Liver (tissue), 9 donors: Measurements from ENCODE around the gene GTF2H3. TPM values are rescaled to one million over a fixed set of nuclear protein-coding genes. Genes with fewer than 3 reads are reported as not detected.
A peak's percentile ranks its signal among the peaks of the same experiment; 100 is the strongest.

ENCODE experiments used
- DNase-seq: peaks from one replicate; pipeline ENCODE4 v3.0.0-alpha.2; 2017; ENCODE audit warnings: low spot score
- H3K27ac ChIP-seq, 2 donors: one replicate each; pipeline ENCODE4 v1.7.0; 2013; ENCODE audit warnings: inconsistent platforms in 2 of 2, low read length in 2 of 2, control low read depth in 1 of 2, low read depth in 1 of 2, mild to moderate bottlenecking in 1 of 2
- H3K27me3 ChIP-seq, 4 donors: one replicate each; pipeline versions ENCODE4 v1.6.1 to v1.7.0; 2013; ENCODE audit warnings: low read length in 3 of 4, inconsistent platforms in 1 of 4, mild to moderate bottlenecking in 1 of 4, moderate library complexity in 1 of 4; ENCODE audit not compliant: control insufficient read depth in 4 of 4, insufficient read depth in 4 of 4
- H3K36me3 ChIP-seq, 4 donors: one replicate each; pipeline versions ENCODE4 v1.6.1 to v1.7.0; 2013; ENCODE audit warnings: low read length in 3 of 4, mild to moderate bottlenecking in 3 of 4, low read depth in 1 of 4, moderate library complexity in 1 of 4; ENCODE audit not compliant: control insufficient read depth in 4 of 4, insufficient read depth in 3 of 4
- H3K4me1 ChIP-seq, 4 donors: one replicate each; pipeline versions ENCODE4 v1.6.1 to v1.7.0; 2013; ENCODE audit warnings: low read length in 3 of 4, mild to moderate bottlenecking in 3 of 4, moderate library complexity in 1 of 4; ENCODE audit not compliant: control insufficient read depth in 4 of 4, insufficient read depth in 4 of 4
- H3K4me3 ChIP-seq, 3 donors: one replicate each; pipeline versions ENCODE4 v1.6.1 to v1.7.0; 2013; ENCODE audit warnings: low read length in 3 of 3, control low read depth in 1 of 3, low read depth in 1 of 3, mild to moderate bottlenecking in 1 of 3
- H3K9ac ChIP-seq, 2 donors: one replicate each; pipeline ENCODE4 v1.7.0; 2013; ENCODE audit warnings: low read length in 2 of 2, mild to moderate bottlenecking in 2 of 2, moderate library complexity in 2 of 2, control low read depth in 1 of 2, low read depth in 1 of 2
- H3K9me3 ChIP-seq, 4 donors: one replicate each; pipeline versions ENCODE4 v1.6.1 to v1.7.0; 2013; ENCODE audit warnings: low read length in 3 of 4; ENCODE audit not compliant: control insufficient read depth in 4 of 4
- ATF3 ChIP-seq: IDR thresholded peaks from 2 replicates; pipeline ENCODE4 v1.6.1; 2016; ENCODE audit warnings: antibody characterized with exemption
- CTCF ChIP-seq: fragments of 150-350 bp; IDR thresholded peaks from 2 replicates; pipeline ENCODE4 v1.5.1; 2017; ENCODE audit warnings: improper control_type of control experiment, low read depth, low read length; ENCODE audit not compliant: missing input control
- EGR1 ChIP-seq, 2 donors: IDR thresholded peaks; 2 replicates each; pipeline ENCODE4 v1.6.1; 2016 to 2018; ENCODE audit warnings: antibody characterized with exemption in 2 of 2, low read depth in 2 of 2
- FOXA1 ChIP-seq: IDR thresholded peaks from 2 replicates; pipeline ENCODE4 v1.6.1; 2016; ENCODE audit warnings: antibody characterized with exemption
- FOXA2 ChIP-seq: IDR thresholded peaks from 2 replicates; pipeline ENCODE4 v1.6.1; 2016; ENCODE audit warnings: antibody characterized with exemption
- GABPA ChIP-seq, 2 donors: IDR thresholded peaks in 1 of 2; conservative IDR thresholded peaks in 1 of 2; 2 replicates each; pipeline ENCODE4 v1.6.1; 2016; ENCODE audit warnings: antibody characterized with exemption in 2 of 2, mild to moderate bottlenecking in 1 of 2, moderate library complexity in 1 of 2
- HNF4A ChIP-seq, 2 donors: conservative IDR thresholded peaks; 2 replicates each; pipeline ENCODE4 v1.6.1; 2016; ENCODE audit warnings: antibody characterized with exemption in 2 of 2, mild to moderate bottlenecking in 2 of 2
- HNF4G ChIP-seq: IDR thresholded peaks from 2 replicates; pipeline ENCODE4 v1.6.1; 2016; ENCODE audit warnings: antibody characterized with exemption
- JUND ChIP-seq, 2 donors: IDR thresholded peaks; 2 replicates each; pipeline ENCODE4 v1.6.1; 2016; ENCODE audit warnings: antibody characterized with exemption in 2 of 2
- MAX ChIP-seq: IDR thresholded peaks from 2 replicates; pipeline ENCODE4 v1.6.1; 2016; ENCODE audit warnings: antibody characterized with exemption
- NR2F2 ChIP-seq: IDR thresholded peaks from 2 replicates; pipeline ENCODE4 v1.6.1; 2016; ENCODE audit warnings: antibody characterized with exemption
- RAD21 ChIP-seq, 2 donors: IDR thresholded peaks; 2 replicates each; pipeline ENCODE4 v1.6.1; 2016; ENCODE audit warnings: antibody characterized with exemption in 2 of 2, mild to moderate bottlenecking in 2 of 2
- REST ChIP-seq: IDR thresholded peaks from 2 replicates; pipeline ENCODE4 v1.6.1; 2016; ENCODE audit warnings: antibody characterized with exemption, mild to moderate bottlenecking
- RXRA ChIP-seq, 2 donors: IDR thresholded peaks; 2 replicates each; pipeline ENCODE4 v1.6.1; 2017 to 2018; ENCODE audit warnings: antibody characterized with exemption in 2 of 2, mild to moderate bottlenecking in 1 of 2
- SP1 ChIP-seq: IDR thresholded peaks from 2 replicates; pipeline ENCODE4 v1.6.1; 2018; ENCODE audit warnings: antibody characterized with exemption, mild to moderate bottlenecking
- TAF1 ChIP-seq: conservative IDR thresholded peaks from 2 replicates; pipeline ENCODE4 v1.6.1; 2016; ENCODE audit warnings: antibody characterized with exemption, mild to moderate bottlenecking
- YY1 ChIP-seq: IDR thresholded peaks from 2 replicates; pipeline ENCODE4 v1.6.1; 2016; ENCODE audit warnings: antibody characterized with exemption, mild to moderate bottlenecking
- ZBTB33 ChIP-seq: IDR thresholded peaks from 2 replicates; pipeline ENCODE4 v1.6.1; 2016; ENCODE audit warnings: antibody characterized with exemption
- WGBS: extraction: QIAGEN DNeasy Blood & Tissue Kit; methylation state at CpG from one replicate; pipeline ENCODE4 v1.1.7; 2013; 5-methylcytosine and 5-hydroxymethylcytosine counted together
- polyA plus RNA-seq, 2 donors: library from polyadenylated mRNA; stranded (reverse) in 1 of 2; unstranded in 1 of 2; fragments of 200-250 nt in 1 of 2; fragments of >200 nt in 1 of 2; fragmentation: Nextera tagmentation in 1 of 2; extraction: Ambion mirVana in 1 of 2; gene quantifications; one replicate each; pipeline versions ENCODE4 v1.2.1 to v1.2.3, GENCODE V29; 2013 to 2015
- total RNA-seq, 2 donors: library from RNA; depleted of rRNA; stranded (reverse); fragments of >200 nt; gene quantifications; one replicate each; pipeline ENCODE4 v1.2.3, GENCODE V29; 2014
- donor health status: healthy.
- donor health status: healthy.
- donor health status: healthy.
- donor health status: healthy.
- donor health status: healthy.

Gene GTF2H3
- total and polyA plus RNA-seq, 4 donors: 5.8 to 18.3 (median 13.2) TPM

- Histone ChIP-seq H3K4me1 (peaks cover 0 to 17% (median 11%) of the 10 kb centered on the region in 4 donors), H3K27me3 (no peaks in the 10 kb centered on the region), H3K9ac (peak within 1 kb of the TSS; percentile 68 to 94), H3K36me3 (peaks cover 0 to 32% (median 22%) of the 10 kb centered on the region in 4 donors), H3K9me3 (no peaks in the 10 kb centered on the region), H3K27ac (peak within 1 kb of the TSS; percentile 85 to 90), H3K4me3 (peak within 1 kb of the TSS; percentile 97 to 98 (median 98))
- under 1% methylated on average over 81 of the region's 81 CpGs for WGBS
- DNase-seq: peak; percentile 87
- TF ChIP-seq ATF3 (no peak), FOXA1 (no peak), JUND (IDR thresholded peaks at IDR 0.05) (no peak), HNF4G (no peak), RXRA (IDR thresholded peaks at IDR 0.05) (no peak), TAF1 (no peak), HNF4A (conservative IDR thresholded peaks at IDR 0.05) (peak; percentile 17 to 33), SP1 (peak; percentile 12), ZBTB33 (no peak), RAD21 (IDR thresholded peaks at IDR 0.05) (peak; percentile 68 to 72), CTCF (peak; percentile 26), FOXA2 (no peak), NR2F2 (no peak), REST (no peak), YY1 (peak; percentile 86), EGR1 (IDR thresholded peaks at IDR 0.05; ENCODE audit: low read depth in 2 of 2) (no peak), GABPA (IDR thresholded peaks at IDR 0.05 in 1 of 2, conservative IDR thresholded peaks at IDR 0.05 in 1 of 2) (peak; percentile 92 to 98), MAX (no peak)
Measured at GRCh38 chr12:123601602-123602489, 31.8 kb upstream of the GTF2H3 start, which contains the start of gene DDX55. Gene DDX55 (plus strand): TSS chr12:123602099. CDS start chr12:123602149, 50 bp downstream.
